Epidermal melanocyte (primary cell): ENCODE data around the gene BPIFB6.

Experiments used
- DNase-seq: peaks from one replicate; pipeline ENCODE4 v3.0.0; 2011; ENCODE audit warnings: low spot score; ENCODE audit not compliant: insufficient read length

The BPIFB6 gene

DNA sequence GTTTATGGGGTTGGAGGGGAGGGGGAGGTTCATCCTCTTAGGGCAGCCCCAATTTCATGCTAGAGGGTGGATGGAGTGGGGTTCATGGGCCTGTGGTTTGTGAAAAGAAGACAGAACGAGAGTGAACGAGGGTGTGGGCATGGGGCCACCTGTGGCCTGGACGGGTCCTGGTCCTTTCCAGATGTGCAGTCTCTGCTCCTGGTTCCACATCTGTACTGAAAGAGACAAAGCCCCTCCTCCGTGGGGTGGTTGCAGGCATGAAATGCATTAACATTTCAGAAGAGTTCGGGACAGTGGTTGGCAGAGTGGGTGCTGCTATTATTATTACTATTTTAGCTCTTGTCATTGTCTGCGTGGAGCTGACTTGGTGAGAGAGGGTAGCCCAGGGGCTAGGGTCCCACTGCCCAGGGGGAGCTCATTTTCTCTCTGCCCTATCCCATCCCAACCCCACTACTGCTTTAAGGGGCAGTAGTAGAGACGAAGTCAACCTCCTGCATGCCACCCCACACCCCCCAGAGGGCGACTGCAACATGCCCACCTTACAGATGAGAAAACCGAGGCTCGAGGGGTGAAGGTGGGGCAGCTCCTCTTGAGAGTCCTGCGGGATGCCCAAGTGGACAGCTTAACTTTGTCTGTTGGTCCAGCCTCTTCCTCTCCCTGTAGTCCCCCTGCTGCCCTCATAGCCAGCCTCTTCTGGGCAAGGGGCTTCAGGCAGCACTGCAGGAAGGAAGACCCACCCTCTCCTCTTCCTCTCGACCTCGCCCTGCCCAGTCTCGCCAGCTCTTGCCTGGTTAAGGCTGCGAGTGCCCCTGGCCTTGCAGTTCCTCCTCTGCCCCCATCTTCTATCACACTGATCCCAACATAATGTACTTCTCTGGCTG is 15.5 kb upstream of the BPIFB6 start:
- DNase-seq, result no peak

DNA sequence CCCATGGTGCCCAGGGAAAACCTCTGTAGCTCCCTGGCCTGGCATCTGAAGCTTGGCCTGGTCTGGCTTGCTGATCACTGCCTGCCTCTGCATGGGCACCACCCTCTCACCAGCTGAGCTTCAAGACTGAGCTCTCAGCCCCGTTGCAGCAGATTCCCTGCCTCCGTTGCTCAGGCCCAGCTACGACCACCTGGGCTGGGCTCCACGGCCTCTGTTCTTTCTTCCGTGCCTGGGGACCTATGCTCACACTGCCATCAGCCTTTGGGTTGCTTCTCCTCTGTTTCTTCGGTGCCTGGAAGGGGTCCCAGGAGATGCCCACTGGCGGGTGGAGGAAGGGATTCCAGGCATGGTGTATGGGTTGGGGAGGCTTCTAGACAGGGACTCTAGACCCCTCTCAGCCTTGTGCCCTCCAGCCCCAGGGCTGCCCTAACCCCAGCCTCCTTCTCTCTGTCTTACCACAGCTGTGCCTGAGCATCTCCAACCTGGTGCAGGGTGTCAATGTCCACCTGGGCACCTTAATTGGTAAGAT is 14.8 kb upstream of the BPIFB6 start:
- no peak for DNase-seq

GRCh38 chr20:33017542-33017941 is 13.9 kb upstream of the BPIFB6 start:
- DNase-seq, result no peak

GRCh38 chr20:33018169-33018931 is 13.1 kb upstream of the BPIFB6 start:
- no peak for DNase-seq

- no peak for DNase-seq
Measured at GRCh38 chr20:33019465-33020277, 11.8 kb upstream of the BPIFB6 start.

DNA sequence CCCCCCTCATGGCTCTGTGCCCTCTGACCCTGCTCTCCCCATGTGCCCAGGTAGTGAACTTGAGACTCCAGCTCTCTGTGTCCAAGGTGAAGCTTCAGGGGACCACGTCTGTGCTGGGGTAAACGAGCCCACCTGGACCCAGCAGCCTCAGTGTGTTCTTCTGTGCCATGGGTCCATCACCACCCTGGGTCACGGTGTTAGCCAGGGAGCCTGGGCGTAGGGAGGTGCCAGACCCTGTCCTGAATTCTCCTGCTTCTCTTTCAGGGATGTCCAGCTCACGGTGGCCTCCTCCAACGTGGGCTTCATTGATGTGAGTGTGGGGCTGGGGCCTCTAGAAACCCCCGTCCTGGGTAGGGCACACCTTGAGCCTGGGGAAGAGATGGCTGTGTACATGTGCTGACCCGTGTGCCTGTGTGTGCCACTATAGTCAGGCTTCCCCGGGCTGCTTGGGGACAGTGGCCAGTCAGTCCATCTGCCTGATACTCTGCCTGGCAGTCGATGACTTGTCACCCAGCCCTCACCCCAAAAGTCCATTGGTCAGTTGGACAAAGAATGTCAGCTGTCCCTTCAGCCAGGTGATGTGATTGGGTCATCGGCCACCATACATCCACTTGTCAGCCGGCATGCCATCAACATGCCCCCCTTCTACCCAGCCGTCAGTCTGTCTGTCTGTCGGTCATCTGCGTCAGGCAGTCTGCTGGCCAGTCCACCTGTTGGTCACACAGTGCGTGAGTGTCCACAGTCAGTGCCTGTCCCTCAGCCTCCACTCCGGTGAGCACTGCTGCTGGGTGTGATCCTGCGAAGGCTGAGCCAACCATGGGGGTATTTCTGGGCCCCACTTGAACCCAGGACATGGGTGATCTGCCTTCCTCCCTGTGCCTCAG is 10.9 kb upstream of the BPIFB6 start:
- DNase-seq, result no peak

- no peak for DNase-seq
Measured at GRCh38 chr20:33021879-33022278, 9.6 kb upstream of the BPIFB6 start.

DNA sequence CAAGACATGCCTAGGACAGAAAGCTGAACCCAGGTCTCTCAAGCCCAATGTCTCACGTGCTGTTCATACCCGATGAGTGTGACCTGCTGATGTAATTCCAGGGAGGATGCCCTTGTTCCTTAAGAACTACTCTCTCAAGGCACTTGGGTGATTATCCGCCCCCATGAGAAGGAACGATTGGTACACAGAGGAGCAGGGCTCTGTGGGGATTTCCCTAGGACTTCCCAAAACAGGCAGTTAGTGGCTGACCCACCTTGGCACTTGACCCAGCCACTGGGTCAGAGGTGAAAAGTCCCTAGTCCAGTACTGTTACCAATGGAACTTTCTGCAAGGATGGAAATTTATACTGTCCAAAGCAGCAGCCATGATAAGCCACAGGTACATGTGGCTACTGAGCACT is 9.2 kb upstream of the BPIFB6 start:
- DNase-seq, result no peak

DNA sequence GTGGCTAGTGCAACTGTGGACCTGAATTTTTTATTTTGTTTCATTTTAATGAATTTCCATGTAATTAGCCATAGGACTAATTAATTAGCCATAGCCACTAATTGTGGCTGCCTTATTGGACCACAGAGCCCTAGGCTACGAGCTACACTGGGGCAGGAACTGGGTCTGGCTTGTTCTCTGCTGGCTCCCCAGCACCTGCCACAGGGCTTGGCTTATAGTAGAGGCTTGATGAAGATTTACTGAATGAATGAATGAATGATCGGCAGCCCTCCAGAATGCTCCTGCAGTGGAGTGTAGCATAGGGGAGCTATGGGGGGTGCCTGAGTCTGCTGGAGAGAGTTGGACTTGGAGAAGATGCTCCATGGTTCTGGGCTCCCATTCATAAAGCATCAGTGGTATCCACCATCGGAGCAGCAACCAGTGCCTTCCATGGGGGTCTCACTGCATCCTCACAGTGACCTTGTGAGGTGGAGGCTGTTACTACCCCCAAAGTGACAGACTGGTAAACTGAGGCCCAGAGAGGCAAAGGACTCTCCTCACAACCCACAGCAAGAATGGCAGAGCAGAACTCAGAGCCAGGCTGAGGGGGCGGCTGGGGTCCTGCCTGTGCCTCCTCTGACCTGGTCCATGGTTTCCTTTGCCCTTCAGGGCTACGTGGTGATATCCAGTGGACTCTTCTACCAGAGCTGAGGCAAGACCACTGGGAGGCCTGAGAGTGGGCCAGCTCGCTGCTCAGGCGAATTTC is 8.6 kb upstream of the BPIFB6 start:
- DNase-seq, result no peak

DNA sequence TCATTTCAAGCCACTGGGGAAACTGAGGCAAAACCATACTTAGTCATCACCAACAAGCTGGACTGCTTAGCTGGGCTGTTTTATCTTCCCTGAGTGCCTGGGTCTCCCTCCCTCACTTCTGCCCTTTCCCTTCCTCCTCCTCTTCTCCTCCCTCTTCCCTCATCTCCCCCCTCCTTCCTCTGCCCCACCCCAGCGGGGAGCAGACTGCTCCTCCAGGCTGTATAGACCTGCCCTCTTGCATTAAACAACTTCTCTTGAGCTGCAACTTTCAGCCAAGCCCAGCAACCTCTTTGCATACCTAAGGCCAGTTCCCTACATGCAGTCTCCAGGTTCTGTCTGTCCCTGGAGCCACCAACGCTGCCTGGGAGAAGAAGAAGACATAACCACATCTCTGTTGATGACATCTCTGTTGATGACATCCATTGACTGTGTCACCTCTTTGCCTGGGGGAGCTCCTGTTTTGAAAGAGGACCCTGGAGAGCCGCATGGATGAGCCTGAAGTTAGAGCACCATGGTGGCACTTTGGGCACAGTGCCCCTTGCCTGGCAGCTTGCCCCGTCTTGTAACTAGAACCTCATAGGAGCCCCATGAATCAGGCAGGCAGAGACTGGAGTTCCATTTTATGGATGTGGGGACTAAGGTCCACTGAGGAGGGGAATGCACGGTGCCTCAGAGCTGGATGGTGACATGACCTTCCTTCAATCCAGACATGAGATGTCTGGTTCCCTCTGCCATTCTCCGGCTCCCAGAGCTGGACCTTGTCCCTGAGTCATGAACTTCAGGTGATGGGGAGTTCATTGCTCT is 7.8 kb upstream of the BPIFB6 start:
- DNase-seq, result no peak

DNA sequence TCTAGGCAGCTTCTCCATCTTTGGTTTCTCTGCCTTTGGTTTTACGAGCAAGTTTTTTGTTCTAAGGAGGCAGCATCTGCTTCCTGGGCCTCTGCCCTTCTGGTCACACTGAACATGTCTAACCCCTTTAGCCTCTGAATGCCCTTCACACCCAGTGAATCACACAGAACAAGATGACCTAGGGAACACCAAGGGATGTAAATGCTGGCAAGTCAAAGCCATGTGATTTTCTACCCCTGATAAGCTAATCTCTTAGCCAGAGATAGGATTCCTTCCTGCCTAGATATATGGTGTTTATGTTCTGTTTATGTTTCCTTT is 7.2 kb upstream of the BPIFB6 start:
- DNase-seq, result no peak

GRCh38 chr20:33024609-33025317 is 6.7 kb upstream of the BPIFB6 start:
- DNase-seq, result no peak

GRCh38 chr20:33025318-33025876 is 6.1 kb upstream of the BPIFB6 start:
- DNase-seq, result no peak

- no peak for DNase-seq
Measured at GRCh38 chr20:33026072-33026778, 5.2 kb upstream of the BPIFB6 start.

DNA sequence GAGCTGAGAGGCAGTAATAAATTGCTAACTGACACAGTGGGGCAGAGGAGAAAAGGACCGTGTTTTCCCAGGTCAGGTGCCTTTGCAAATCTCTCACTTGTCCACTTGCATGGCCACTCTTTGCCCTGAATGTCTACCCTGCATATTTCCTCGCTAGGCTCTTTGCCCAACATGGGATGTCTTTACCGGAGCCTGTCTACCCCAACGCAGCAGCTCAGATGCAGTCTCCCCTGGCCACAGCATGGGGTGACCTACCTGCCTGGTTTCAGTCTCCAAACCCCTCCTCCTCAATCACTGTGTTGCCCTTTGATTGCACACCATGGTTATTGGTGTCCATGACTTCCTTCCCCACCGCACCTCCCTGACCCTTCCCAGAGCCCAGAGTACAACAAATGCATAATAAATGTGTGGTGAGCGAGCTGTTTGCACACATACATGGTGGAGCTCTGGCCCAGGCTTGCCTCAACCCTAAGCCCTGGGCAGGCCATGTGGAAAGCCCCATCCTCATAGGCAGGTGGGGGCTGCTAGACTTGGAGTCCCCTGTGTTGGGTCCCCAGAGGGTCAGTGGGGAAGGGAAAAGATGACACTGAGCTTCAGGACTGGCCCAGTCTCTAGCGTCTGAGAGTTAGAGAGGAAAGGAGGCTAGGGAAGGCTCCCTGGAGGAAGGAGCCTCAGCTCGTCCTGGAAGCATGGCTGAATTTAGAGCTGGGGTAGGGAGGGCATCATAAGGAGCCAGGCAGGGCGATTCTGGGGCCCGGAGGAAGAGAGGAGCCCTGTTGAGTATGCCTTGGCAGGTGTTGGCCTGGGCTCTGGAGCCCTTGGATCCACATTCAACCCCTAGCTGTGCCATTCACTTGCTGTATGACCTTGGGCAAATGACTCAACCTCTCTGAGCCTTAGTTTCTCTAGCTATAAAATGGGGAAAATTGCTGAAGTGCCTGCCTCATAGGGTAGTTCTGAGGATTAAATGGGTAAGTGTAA is 4.4 kb upstream of the BPIFB6 start:
- DNase-seq, result no peak
